Activated T-helper 17 cell treated with anti-CD3 and anti-CD28 coated beads, Interleukin-2, amount 50 U/mL, for 72 hours (primary cell): ENCODE measurements around the gene CCDC137. TPM values are rescaled to one million over a fixed set of nuclear protein-coding genes. Genes with fewer than 3 reads are reported as not detected.

Source experiments
- ATAC-seq: fragments of 150-1000 bp; cut with Tn5 transposase; replicated peaks from 2 replicates; pipeline ENCODE4 v1.10.0; 2021; ENCODE audit warnings: mild to moderate bottlenecking, moderate library complexity
- H3K27ac Mint-ChIP-seq: one replicate; pipeline ENCODE4 v1.8.0; 2022; ENCODE audit warnings: mixed read lengths
- H3K27me3 Mint-ChIP-seq: one replicate; pipeline ENCODE4 v1.8.0; 2022; ENCODE audit warnings: mixed read lengths
- H3K36me3 Mint-ChIP-seq: one replicate; pipeline ENCODE4 v1.8.0; 2022; ENCODE audit warnings: low read depth, mild to moderate bottlenecking, mixed read lengths
- H3K4me1 Mint-ChIP-seq: one replicate; pipeline ENCODE4 v1.8.0; 2022; ENCODE audit warnings: mixed read lengths
- H3K4me3 Mint-ChIP-seq: one replicate; pipeline ENCODE4 v1.8.0; 2022; ENCODE audit warnings: mild to moderate bottlenecking, mixed read lengths
- H3K9me3 Mint-ChIP-seq: one replicate; pipeline ENCODE4 v1.8.0; 2022; ENCODE audit warnings: mixed read lengths
- total RNA-seq, 2 donors: library from RNA; stranded (reverse); gene quantifications; one replicate each; pipeline ENCODE4 v1.2.3, GENCODE V29; 2022

Gene CCDC137
- total RNA-seq, 2 donors from 2014 or later, result 29.6 to 48.6 TPM

GRCh38 chr17:81683584-81684441 is 17.3 kb downstream of the CCDC137 start, which contains the start of the genes ARL16 and HGS:
Gene ARL16 (minus strand): TSS chr17:81683797. CDS start chr17:81683753, 44 bp downstream.
Gene HGS (plus strand): TSS chr17:81684011. CDS start chr17:81684067, 56 bp downstream.
- H3K4me3 Mint-ChIP-seq, result peak within 1 kb of the TSS; percentile 74
- H3K36me3 Mint-ChIP-seq, result peaks cover 57% of the 10 kb centered on the region
- H3K27ac Mint-ChIP-seq, result peak within 1 kb of the TSS; percentile 83
- H3K27me3 Mint-ChIP-seq, result no peaks in the 10 kb centered on the region
- peaks cover 6% of the 10 kb centered on the region for H3K4me1 Mint-ChIP-seq
- ATAC-seq, result peak; percentile 98
- no peaks in the 10 kb centered on the region for H3K9me3 Mint-ChIP-seq

DNA sequence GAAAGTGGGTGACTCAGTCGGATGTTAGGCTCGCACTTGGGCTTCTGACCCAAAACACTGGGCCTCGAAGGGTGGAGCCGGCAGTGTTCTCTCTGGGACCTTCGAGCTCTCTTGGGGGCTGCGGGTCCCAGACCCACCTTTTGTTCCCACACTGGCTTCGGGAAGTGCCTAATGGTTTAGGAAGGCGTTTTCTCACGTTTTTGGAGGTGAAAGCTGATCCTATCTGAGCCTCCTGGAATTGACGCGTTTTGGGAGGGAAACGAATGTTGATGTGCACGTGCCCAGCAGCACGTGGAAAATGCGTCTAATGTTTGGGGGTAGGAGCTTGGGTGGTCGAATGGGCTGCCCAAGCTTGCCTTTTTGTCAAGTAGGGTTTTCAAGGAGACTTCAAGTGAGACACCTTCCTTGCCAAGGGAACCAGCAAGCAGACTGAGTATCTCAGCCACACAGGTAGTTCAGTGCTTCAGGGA is 17.9 kb downstream of the CCDC137 start:
- Mint-ChIP-seq H3K27me3 (no peaks in the 10 kb centered on the region), H3K27ac (peak overlapping the region; percentile 83), H3K9me3 (no peaks in the 10 kb centered on the region), H3K4me1 (peaks cover 11% of the 10 kb centered on the region), H3K36me3 (peaks cover 64% of the 10 kb centered on the region), H3K4me3 (peak overlapping the region; percentile 74)
- peak; percentile 57 for ATAC-seq

GRCh38 chr17:81685108-81685507 is 18.6 kb downstream of the CCDC137 start:
- peaks cover 11% of the 10 kb centered on the region for H3K4me1 Mint-ChIP-seq
- no peaks in the 10 kb centered on the region for H3K27me3 Mint-ChIP-seq
- H3K36me3 Mint-ChIP-seq, result peaks cover 70% of the 10 kb centered on the region
- peak overlapping the region; percentile 74 for H3K4me3 Mint-ChIP-seq
- peak overlapping the region; percentile 83 for H3K27ac Mint-ChIP-seq
- ATAC-seq, result peak; percentile 36
- H3K9me3 Mint-ChIP-seq, result no peaks in the 10 kb centered on the region

- no peak overlapping the region for H3K4me3 Mint-ChIP-seq
- H3K9me3 Mint-ChIP-seq, result no peaks in the 10 kb centered on the region
- H3K36me3 Mint-ChIP-seq, result peaks cover 80% of the 10 kb centered on the region
- H3K27ac Mint-ChIP-seq, result no peak overlapping the region
- peaks cover 11% of the 10 kb centered on the region for H3K4me1 Mint-ChIP-seq
- H3K27me3 Mint-ChIP-seq, result no peaks in the 10 kb centered on the region
- ATAC-seq, result no peak
These were observed 20.1 kb downstream of the CCDC137 start for GRCh38 chr17:81686614-81687013.

- Mint-ChIP-seq H3K27me3 (no peaks in the 10 kb centered on the region), H3K4me1 (peaks cover 11% of the 10 kb centered on the region), H3K36me3 (peaks cover 90% of the 10 kb centered on the region), H3K9me3 (no peaks in the 10 kb centered on the region), H3K4me3 (no peak overlapping the region), H3K27ac (no peak overlapping the region)
- ATAC-seq, result no peak
These were observed 21.4 kb downstream of the CCDC137 start for GRCh38 chr17:81687770-81688541.

GRCh38 chr17:81688616-81689015 is 22.1 kb downstream of the CCDC137 start:
- no peak overlapping the region for H3K27ac Mint-ChIP-seq
- H3K36me3 Mint-ChIP-seq, result peaks cover 88% of the 10 kb centered on the region
- H3K4me3 Mint-ChIP-seq, result no peak overlapping the region
- H3K9me3 Mint-ChIP-seq, result no peaks in the 10 kb centered on the region
- no peak for ATAC-seq
- peaks cover 11% of the 10 kb centered on the region for H3K4me1 Mint-ChIP-seq
- H3K27me3 Mint-ChIP-seq, result no peaks in the 10 kb centered on the region

DNA sequence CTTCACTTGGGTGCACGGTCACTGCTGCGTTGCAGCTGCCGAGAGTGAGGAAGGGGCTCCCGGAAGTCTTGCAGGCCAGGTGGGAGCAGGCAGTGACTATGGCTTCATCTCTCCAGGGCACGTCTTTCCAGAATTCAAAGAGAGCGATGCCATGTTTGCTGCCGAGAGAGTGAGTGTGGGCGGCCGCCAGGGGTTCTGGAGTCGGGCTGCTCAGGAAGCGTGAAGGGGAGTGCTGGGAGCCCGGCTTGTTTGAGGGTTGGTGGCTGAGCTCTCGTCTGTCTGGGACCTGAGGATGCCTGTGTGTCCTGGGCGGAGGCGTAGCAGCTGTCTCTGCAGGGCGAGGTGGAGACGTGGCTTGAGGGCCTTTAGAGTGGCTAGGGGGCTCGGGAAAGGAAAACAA is 23.5 kb downstream of the CCDC137 start:
- H3K27ac Mint-ChIP-seq, result peak overlapping the region; percentile 20

DNA sequence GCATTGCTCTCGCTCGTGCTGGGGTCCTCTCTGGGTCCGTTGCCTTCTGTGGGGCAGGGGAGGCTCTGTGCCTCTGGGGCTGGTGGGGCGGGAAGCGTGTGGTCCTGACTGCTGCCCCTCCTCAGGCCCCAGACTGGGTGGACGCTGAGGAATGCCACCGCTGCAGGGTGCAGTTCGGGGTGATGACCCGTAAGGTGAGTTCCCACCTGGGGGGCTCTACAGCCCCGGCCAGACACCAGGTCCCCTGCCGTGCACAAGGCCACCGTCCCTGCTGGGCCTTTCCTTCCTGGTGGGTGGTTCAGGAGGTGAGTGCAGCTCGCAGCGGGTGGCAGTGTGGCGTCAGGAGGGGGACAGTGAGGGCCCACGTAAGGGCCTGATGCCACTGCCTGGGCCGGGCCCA is 24.0 kb downstream of the CCDC137 start:
- peaks cover 72% of the 10 kb centered on the region for H3K36me3 Mint-ChIP-seq
- no peak overlapping the region for H3K4me3 Mint-ChIP-seq
- H3K27ac Mint-ChIP-seq, result no peak overlapping the region
- peaks cover 7% of the 10 kb centered on the region for H3K4me1 Mint-ChIP-seq
- H3K27me3 Mint-ChIP-seq, result no peaks in the 10 kb centered on the region
- no peak for ATAC-seq
- H3K9me3 Mint-ChIP-seq, result no peaks in the 10 kb centered on the region

More for the DNA sequence above, 23.5 kb downstream of the CCDC137 start:
- Mint-ChIP-seq H3K9me3 (no peaks in the 10 kb centered on the region), H3K4me3 (no peak overlapping the region), H3K36me3 (peaks cover 76% of the 10 kb centered on the region), H3K27me3 (no peaks in the 10 kb centered on the region), H3K4me1 (peaks cover 7% of the 10 kb centered on the region)
- ATAC-seq, result no peak

DNA sequence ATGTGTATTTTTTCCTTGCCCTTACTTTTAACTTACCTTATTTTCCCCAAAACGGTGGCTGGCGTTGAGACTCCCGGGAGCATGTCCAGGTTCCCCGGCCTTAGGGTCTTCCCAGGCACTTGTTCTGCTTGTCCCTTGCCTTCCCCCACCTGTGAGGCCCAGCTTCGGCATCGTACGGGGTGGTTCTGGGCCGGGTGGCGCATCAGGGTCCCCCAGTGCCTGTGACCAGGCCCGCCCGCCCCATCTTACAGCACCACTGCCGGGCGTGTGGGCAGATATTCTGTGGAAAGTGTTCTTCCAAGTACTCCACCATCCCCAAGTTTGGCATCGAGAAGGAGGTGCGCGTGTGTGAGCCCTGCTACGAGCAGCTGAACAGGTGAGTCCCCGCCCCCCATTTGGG is 24.7 kb downstream of the CCDC137 start:
- peaks cover 7% of the 10 kb centered on the region for H3K4me1 Mint-ChIP-seq
- no peak for ATAC-seq
- H3K9me3 Mint-ChIP-seq, result no peaks in the 10 kb centered on the region
- H3K27me3 Mint-ChIP-seq, result no peaks in the 10 kb centered on the region
- H3K4me3 Mint-ChIP-seq, result no peak overlapping the region
- H3K27ac Mint-ChIP-seq, result no peak overlapping the region
- H3K36me3 Mint-ChIP-seq, result peaks cover 72% of the 10 kb centered on the region

- Mint-ChIP-seq H3K4me1 (peaks cover 7% of the 10 kb centered on the region), H3K27ac (no peak overlapping the region), H3K4me3 (no peak overlapping the region), H3K9me3 (no peaks in the 10 kb centered on the region), H3K36me3 (peaks cover 72% of the 10 kb centered on the region), H3K27me3 (no peaks in the 10 kb centered on the region)
- ATAC-seq, result no peak
These were observed 25.1 kb downstream of the CCDC137 start for GRCh38 chr17:81691608-81692007.

DNA sequence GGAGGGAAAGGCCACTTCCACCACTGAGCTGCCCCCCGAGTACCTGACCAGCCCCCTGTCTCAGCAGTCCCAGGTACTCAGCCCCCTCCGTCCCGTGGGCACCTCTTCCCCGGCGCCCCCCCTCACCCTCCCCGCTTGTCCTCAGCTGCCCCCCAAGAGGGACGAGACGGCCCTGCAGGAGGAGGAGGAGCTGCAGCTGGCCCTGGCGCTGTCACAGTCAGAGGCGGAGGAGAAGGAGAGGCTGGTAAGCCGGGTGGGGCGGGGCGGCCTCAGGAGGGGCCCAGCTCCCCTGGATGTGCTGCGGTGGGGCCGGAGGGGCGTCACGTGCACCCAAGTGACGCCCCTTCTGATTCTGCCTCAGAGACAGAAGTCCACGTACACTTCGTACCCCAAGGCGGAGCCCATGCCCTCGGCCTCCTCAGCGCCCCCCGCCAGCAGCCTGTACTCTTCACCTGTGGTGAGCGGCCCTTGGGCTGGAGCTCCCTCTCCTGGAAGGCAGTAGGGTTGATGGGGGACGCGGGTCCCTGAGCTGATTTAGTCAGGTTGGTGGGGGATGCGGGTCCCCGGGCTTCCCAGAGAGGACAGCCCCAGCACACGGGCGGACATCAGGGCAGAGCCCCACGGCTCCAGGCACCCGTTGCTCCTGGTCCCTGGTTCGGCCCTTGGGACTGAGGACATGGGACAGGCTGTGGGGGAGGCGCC is 27.1 kb downstream of the CCDC137 start:
- no peak for ATAC-seq
- H3K27me3 Mint-ChIP-seq, result no peaks in the 10 kb centered on the region
- peaks cover 6% of the 10 kb centered on the region for H3K4me1 Mint-ChIP-seq
- no peak overlapping the region for H3K4me3 Mint-ChIP-seq
- no peaks in the 10 kb centered on the region for H3K9me3 Mint-ChIP-seq
- H3K36me3 Mint-ChIP-seq, result peaks cover 72% of the 10 kb centered on the region
- no peak overlapping the region for H3K27ac Mint-ChIP-seq

- Mint-ChIP-seq H3K4me1 (no peaks in the 10 kb centered on the region), H3K9me3 (no peaks in the 10 kb centered on the region), H3K4me3 (no peak overlapping the region), H3K36me3 (peaks cover 72% of the 10 kb centered on the region), H3K27ac (no peak overlapping the region), H3K27me3 (no peaks in the 10 kb centered on the region)
- no peak for ATAC-seq
These were observed 28.3 kb downstream of the CCDC137 start for GRCh38 chr17:81694810-81695209.

DNA sequence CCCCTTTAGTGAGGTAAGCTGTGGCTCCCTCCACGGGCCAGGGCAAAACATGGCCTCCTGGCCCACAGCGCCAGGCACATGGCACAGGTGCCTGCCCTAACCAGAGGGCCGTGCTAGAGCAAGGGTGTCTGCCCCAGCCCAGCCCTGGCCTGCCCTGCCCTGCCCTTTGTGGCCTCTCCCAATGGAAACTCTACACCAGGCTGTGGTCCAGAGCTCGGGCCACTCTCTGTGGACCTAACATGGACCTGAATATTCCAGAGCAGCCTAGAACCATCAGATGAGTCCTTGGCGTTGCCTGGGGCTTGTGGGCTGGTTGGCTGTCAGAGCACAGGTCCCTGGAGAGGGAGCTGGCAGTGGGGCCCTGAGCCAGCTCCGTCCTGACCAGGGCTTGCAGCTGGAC is 28.7 kb downstream of the CCDC137 start:
- no peaks in the 10 kb centered on the region for H3K9me3 Mint-ChIP-seq
- H3K4me1 Mint-ChIP-seq, result no peaks in the 10 kb centered on the region
- peaks cover 72% of the 10 kb centered on the region for H3K36me3 Mint-ChIP-seq
- no peak overlapping the region for H3K27ac Mint-ChIP-seq
- no peaks in the 10 kb centered on the region for H3K27me3 Mint-ChIP-seq
- H3K4me3 Mint-ChIP-seq, result no peak overlapping the region
- no peak for ATAC-seq

DNA sequence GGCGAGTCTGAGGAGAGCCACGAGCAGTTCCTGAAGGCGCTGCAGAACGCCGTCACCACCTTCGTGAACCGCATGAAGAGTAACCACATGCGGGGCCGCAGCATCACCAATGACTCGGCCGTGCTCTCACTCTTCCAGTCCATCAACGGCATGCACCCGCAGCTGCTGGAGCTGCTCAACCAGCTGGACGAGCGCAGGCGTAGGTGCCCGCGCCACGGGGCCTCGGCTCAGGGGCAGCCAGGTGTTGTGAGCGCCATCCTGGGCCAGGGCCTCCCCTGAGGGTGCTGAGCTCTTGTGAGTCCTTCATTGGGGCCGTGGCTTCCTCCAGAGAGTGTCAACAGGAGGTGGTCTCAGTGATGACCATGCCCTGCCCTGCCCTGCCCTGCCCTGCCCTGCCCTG is 29.3 kb downstream of the CCDC137 start:
- no peak for ATAC-seq
- Mint-ChIP-seq H3K27ac (no peak overlapping the region), H3K4me1 (peaks cover 1% of the 10 kb centered on the region), H3K4me3 (no peak overlapping the region), H3K27me3 (no peaks in the 10 kb centered on the region), H3K9me3 (no peaks in the 10 kb centered on the region), H3K36me3 (peaks cover 72% of the 10 kb centered on the region)
